GM21723 (cell line): Measurements from ENCODE around the gene ATG16L2.
"Not testable (repeated sequence)": the region's sequence is repeated elsewhere in the genome, so short reads cannot be mapped to it uniquely, and the experiment has no call there.

Source experiments
- ATAC-seq: cut with Tn5 transposase; IDR thresholded peaks from one replicate; pipeline ENCODE4 v1.9.1; 2021; ENCODE audit warnings: mild to moderate bottlenecking, moderate library complexity; ENCODE audit not compliant: unreplicated experiment

The ATG16L2 gene

DNA sequence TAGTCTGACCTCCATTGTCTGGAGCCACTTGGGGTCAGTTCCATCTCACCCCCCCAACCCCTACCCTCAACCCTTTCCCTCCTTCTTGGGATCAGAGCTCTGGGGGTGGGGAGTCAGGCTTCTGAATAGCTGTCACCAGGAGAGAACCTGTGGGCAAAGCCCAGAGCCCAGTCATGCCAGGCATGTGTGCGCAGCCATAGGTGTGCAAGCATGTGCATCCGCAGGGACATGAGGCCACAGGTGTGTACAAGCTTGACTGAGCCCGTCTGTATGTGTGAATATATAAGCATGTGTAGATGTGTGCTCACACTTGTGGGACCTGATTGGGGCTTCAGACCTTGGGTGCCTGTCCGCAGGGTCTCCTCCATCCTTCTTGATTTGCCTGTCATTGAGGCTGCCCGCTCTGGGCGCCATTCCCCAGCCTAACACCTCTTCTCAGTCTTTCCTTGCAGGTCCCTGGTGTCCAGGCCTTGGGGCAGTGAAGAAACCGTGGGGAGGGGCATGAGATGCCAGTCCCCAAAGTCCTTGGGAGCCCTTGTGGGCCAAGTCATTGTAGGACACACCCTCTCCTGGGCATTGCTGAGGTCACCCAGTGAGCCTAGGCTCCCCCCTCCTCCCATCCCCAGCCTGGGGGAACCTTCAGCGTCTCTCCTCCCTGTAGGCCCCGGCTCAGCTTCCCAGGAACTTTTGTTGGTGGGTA is 9.0 kb downstream of the ATG16L2 start:
- no peak for ATAC-seq

DNA sequence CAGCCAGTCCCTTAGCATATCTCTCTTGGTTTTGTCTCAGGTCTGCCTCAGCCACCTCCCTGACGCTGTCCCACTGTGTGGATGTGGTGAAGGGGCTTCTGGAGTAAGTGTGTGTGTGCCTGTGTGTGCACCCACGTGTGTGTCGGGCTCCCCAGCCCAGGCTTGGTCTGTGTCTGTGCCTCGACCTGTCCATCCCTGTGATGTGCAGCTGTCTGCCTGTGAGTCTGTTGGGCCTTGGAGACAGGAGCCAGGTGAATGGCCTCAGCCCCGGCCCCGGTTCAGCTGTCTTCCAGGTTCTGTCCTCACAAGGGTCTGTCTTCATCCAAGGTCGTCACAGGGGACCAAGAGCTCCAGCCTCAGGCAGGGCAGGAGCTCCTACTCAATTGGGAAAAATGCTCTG is 9.8 kb downstream of the ATG16L2 start:
- ATAC-seq: no peak

DNA sequence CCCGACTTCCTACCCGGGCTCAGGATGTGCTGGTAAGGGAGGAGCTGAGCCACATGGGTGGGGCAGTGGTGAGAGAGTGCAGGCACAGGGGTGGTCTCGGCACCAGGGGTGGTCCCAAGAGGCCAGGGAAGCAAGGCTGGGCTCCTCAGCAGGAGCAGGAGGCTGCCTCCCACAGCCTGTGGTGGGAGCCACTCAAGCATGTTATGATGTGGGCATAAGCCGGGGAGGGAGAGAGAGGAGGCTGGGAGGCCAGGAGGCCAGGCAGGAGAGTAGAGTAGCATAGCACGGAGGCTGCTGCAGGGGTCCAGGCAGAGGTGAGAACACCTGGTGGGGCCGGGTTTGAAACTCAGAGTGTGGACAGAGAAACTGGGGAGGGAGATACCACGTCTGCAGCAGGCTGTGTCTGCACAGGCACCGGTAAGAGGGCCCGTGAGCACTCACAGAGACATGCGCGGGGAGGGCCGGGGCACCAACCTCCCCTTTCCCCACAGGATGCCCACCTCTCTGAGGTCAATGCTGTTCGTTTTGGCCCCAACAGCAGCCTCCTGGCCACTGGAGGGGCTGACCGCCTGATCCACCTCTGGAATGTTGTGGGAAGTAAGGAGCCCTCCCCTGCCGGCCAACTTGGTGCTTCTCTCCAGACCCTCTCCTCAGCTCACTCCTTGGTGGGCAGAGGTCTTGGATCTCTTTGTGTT is 10.7 kb downstream of the ATG16L2 start:
- ATAC-seq: no peak

DNA sequence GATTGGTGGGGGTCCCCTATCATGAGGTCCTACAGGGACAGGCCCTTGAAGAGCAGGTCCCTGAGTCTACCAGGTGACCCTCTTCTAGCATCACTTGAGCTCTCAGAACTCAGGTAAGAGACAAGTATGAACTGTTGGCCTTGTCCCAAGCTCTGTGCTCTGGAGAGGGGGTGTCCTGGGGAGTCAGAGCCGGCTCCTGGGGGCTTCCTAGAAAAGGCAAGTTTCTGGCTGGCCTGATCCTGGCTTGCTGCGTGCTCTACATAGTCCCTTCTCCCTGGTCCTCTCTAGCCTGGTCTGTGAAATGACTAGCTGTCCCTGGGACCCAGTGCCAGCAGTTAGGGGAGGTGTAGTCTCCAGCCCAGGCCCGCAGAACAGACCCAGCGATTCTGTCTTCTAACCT is 11.4 kb downstream of the ATG16L2 start:
- no peak for ATAC-seq

DNA sequence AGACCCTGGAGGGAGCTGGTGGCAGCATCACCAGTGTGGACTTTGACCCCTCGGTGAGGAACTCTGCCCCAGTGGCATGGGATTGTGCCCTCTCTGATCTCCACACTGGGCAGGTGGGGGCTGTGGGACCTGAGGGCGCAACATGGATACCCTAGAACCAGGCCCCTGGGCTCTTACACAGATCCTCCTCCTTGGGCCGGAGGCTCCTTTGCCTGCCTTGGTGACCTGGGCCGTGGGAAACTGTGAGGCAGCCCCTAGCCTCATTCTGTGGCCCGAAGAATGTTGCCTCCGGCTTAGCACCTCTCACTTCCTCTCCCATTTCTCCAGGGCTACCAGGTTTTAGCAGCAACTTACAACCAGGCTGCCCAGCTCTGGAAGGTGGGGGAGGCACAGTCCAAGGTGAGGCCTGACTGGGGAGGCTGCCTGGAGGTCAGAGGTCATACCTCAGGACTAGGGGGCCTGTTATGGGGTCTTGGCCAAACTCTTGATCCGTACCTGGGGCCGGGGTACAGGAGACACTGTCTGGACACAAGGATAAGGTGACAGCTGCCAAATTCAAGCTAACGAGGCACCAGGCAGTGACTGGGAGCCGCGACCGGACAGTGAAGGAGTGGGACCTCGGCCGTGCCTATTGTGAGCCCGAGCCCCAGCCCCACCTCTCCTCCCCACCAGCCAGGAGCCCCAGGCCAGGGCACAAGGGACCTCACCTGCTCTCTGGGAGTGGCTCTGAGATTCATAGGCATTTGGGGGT is 12.2 kb downstream of the ATG16L2 start:
- ATAC-seq: no peak

DNA sequence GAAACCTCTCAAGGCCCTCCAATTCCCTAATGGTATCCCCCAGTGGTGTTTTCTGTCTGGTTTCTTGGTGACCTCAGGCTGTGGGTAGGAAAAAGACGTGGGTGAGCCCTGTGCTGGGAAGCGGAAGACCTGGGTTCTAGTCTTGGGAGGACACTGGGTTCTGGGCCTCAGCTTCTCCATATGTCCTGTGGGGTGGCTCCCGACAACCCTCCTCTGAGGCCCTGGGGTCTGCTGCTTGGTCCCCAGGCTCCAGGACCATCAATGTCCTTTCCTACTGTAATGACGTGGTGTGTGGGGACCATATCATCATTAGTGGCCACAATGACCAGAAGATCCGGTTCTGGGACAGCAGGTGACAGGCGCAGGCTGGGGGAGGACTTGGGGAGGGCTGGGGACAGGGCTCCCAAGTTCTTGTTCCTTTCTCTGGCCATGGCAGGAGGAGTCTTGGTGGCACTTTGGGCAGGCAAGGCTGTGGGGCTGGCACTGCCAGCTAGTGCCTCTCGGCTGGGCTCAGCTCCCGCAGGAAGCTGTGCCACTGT is 12.8 kb downstream of the ATG16L2 start:
- ATAC-seq: no peak

DNA sequence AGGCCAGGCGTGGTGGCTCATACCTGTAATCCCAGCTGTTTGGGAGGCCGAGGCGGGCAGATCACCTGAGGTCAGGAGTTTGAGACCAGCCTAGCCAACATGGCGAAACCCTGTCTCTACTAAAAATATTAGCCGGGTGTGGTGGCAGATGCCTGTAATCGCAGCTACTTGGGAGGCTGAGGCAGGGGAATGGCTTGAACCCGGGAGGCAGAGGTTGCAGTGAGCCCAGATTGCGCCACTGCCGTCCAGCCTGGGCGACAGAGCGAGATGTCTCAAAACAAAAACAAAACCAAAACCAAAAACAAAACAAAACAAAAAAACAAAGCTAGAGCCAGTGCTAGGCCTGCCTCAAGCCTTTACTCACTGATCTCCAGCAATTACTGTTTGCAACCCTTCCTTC is 13.4 kb downstream of the ATG16L2 start:
- ATAC-seq: not testable (repeated sequence)

DNA sequence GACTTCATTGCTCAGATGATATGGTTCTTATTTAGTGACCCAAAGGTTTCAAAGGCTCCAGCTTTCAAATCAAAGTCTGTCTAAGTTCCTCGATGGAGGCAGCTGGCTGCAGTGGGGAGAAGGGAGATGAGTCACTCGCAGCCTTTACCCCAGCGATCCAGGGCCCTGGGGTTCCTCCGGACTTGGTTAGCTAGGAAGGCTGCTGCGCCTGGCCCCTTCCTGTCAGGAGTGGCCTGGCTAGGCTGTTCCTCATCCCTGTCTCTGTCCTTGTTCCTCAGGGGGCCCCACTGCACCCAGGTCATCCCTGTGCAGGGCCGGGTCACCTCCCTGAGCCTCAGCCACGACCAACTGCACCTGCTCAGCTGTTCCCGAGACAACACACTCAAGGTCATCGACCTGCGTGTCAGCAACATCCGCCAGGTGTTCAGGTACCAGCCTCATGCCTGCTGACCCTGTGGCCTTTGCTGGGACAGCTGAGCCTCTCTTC is 13.9 kb downstream of the ATG16L2 start:
- no peak for ATAC-seq

DNA sequence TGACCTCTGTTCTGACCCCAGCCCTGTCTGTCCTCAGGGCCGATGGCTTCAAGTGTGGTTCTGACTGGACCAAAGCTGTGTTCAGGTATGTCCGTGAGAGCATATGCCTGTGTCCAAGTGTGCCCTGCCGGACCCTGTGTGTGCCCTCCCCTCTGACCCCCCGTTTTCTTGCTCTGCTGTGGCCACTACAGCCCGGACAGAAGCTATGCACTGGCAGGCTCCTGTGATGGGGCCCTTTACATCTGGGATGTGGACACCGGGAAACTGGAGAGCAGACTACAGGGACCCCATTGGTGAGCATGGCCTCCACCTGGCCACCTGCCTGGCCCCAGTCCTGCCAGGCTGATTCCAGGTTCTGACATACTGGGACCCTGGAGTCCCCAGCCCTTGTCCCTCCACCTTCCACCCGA is 14.5 kb downstream of the ATG16L2 start:
- no peak for ATAC-seq

DNA sequence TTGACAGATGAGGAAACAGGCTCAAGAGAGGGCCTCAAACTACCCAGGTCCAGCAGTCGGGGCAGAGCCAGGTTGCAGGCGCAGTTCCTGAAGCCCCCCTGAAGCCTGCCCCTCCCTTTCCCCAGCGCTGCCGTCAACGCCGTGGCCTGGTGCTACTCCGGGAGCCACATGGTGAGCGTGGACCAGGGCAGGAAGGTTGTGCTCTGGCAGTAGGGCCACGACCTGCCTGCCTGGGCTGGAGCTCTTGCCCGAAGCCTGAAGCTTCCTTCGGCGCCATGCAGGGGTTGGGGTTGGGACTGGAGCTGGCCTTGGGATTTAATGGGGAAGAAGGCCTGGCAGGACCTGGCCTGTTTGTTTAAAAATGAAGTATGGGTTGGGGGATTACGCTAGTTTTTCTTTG is 15.0 kb downstream of the ATG16L2 start:
- ATAC-seq: no peak

DNA sequence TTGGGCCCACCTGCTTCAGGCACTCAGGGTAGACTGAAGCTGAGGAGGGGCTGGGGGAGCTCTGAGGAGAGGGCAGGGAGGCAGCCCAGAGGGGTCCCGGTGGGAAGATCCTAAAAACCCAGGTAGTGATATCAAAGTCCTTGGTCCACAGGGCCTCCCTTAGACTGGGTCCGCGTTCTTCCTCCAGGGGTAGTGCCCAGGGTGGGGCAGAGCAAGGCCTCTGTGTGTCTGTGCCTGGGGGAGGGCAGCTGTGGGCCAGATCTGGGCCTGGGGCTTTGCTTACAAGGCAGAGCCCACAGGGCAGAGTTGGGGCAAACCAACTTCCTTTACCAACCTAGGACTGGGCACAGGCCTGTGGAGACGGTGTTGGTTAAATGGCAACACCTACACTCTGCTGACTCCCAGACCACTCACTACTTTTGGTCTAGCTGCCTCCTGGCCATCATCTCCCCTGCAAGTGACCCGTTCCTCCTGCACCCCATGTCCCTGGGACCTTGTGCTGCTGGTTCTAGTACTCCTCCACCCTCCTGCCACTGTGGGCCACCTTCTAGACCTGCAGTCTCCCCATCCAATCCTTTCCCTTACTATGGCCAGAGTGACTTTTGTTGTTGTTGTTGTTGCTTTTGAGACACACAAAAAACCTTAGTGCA is 15.8 kb downstream of the ATG16L2 start:
- ATAC-seq: no peak

DNA sequence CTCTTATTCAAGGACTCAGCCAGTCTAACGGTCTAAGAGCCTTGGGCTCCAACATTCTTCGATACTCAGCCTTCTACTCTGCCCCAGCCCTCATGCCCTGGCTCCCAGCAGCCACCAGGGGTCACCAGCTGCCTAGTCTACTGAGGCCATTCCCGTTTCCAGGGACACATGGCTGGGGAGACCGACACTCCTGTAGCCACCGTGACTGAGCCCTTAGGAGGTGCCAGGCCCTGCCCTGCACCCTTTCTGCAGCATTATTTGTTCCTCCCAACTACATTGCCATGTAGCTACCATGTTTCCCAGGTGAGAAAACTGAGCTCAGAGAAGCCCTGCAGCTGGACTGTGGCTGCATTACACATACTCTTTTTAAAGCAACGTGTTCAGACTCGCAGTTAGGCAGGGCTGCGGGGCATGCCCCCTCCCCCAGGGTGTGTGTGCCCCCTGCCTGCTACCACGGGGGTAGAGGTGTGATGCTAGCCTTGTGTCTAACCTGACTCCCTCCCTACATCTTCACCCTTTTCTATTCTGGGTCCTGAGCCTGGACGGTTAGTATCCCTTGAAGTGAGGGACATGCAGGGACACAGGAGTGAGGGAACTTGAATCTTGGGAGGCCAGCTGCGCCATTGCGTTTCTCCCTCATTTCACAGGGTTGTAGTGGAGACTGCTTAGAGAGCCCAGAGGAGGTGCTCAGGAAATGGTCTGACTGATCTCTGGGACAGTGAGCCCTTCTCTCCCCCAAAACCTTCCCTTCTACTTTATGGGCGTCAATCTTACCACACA is 17.5 kb downstream of the ATG16L2 start:
- no peak for ATAC-seq

DNA sequence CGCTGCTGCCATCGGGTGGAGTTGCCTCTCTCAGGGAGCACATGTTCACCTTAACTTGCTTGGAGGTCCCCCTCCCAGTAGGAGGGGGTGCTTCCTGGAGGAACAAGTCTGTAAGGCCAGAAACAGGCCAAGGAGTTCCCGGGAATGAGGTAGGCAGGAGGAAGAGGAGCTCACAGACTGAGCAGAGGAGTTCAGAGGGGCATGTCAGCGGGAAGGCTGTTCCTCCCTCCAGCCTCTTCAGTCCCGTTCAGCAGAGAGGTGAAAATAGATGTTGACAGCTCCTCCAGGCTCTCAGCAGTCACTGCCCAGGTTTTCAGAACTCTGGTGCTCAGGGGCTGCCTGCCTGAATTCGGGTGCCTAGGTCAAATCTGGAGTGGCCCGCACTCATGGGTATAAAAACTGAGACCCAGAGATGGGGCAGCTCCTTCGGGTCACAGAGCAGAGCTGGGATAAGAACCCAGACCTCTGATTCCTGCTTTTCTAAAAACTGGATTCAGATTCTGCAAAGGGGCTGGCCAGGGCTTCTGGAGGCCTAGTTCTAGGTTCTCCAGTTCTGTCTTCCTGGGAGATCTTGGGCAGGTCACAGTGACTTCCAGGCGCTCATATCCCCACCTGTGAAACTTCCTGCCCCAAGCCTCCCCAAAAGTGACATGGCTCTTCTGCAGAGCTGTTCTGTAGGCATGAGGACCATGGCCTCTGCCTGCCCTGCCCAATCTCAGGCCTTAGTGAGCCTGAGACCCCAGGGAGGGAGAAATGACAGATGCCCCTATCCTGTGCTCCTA is 18.3 kb downstream of the ATG16L2 start:
- no peak for ATAC-seq

DNA sequence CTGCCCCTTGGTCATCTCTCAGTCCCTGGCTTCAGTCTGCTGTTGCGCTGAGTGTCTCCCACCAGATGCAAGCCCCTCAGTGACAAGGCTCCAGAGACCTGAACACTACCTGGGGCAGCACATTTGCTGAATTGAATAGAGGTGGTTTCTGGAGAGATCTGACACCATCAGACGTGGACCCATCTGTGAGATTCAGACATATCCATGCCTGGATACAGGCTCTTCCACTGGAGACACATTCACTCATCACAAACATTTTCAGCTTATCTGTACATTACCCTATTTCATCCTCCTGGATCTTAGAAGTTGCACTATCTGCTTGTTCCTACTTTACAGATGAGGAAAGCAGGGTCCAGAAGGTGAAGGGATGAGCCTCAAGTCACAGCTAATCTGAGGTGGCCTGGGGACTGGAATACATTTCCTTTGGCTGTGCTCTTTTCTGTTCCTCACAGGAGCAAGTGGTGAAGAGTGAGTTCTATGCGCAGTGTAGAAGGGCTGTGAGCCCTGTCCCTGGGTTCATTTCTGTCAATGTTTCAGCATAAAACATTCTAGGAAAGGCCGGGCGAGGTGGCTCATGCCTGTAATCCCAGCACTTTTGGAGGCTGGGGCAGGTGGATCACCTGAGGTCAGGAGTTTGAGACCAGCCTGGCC is 19.0 kb downstream of the ATG16L2 start:
- no peak for ATAC-seq

DNA sequence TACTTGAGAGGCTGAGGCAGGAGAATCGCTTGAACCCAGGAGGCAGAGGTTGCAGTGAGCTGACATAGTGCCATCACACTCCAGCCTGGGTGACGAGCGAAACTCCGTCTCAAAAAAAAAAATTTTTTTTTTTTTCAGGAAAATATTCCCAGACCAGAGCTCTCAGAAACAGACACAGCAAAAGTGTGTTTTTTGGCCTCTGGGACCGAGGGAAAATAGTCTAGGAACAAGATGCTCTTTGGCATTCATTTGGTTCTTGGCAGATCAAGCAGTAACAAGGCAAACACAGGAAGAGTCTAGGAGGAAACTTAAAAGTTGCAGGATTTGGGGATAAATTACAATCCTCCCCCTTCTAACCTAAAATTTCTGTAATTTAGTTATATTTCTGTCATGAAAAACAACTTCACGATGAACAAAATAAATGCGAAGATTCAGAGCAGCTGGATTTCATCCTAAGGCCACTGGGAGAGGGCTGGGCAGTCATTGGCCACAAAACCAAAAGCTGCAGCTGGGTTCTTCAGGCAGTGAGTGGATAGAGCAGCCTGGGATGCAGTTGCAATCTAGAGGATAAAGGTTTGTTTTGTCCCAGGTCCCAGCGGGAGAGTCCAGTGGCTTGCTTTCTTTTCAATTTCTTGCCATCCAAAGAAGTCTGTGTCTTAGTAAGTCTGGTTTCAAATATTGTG is 19.7 kb downstream of the ATG16L2 start:
- ATAC-seq: no peak

DNA sequence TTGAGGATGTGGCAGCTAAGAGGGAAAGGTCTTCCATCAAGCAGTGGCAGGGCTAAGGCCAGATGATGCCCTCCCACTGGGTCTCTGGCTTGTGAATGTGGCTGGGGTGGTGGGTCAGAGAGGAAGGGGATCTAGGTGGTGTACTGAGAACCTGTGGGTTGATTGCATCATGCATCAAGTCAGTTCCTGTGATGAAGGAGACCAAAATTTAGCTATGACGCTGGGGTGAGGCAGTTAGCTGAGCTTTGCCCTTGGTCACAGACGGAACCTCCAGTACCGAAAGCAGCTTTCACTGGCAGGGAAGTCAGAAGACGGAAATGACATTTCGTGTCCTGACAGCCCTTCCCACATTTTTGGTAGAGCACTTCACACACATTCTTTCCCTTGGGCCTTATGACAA is 20.7 kb downstream of the ATG16L2 start:
- no peak for ATAC-seq

DNA sequence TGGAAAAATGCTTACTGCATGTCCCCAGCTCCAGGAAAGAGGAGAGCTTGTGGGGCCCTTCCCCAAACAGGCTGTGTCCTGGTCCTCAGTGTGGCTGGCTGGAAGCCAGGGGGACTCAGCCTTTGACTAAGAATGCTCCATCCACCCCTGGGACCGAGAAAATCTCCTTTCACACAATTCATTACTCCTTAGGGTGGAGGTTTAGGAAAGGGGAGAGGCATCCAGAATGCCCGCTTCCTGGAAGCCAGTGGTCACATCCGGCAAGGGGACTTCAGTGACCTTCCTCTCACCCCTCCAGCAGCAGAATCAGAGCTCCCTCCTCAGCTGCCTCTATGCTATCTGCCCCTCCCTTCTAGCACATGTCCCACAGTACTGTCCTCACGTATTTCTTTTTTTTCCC is 21.9 kb downstream of the ATG16L2 start:
- ATAC-seq: no peak

DNA sequence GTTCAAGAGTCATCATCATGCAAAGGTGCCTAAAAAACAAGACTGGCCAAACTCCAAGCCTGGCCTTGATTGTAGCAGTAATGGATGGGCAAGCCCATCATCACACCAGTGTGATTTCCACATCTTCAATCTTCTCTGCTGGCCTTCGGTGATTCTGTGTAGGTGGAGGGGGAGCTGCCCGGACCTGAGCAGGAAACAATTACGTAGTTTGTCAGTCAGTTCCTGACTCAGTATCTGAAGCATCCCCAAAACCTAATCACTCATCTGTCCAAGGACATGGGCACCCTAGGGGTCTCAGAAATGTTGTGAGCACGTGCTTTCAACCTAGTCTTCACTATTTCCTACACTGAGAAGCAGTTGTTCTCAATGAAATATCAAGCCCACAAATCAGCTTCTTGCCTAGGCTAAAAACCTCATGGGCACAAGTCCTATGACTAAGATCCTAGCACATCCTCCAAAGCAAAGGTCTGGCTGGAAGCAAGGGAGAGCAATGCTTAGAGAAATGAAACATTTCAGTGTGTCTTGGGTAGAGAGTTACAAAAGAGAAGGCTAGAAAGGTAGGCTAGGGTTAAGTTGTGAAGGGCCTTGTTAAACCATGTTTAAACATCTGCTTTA is 24.6 kb downstream of the ATG16L2 start:
- ATAC-seq: no peak
